GM21723 (cell line): ENCODE measurements around the gene GMPPA.

Source experiments
- ATAC-seq: cut with Tn5 transposase; IDR thresholded peaks from one replicate; pipeline ENCODE4 v1.9.1; 2021; ENCODE audit warnings: mild to moderate bottlenecking, moderate library complexity; ENCODE audit not compliant: unreplicated experiment

Gene GMPPA

GRCh38 chr2:219537657-219538488 is 39.2 kb downstream of the GMPPA start:
- no peak for ATAC-seq

- ATAC-seq = no peak
Measured at GRCh38 chr2:219538504-219538951, 39.8 kb downstream of the GMPPA start.

- no peak for ATAC-seq
Measured at GRCh38 chr2:219538956-219539788, 40.5 kb downstream of the GMPPA start.

- no peak for ATAC-seq
Measured at GRCh38 chr2:219539926-219540678, 41.4 kb downstream of the GMPPA start.

DNA sequence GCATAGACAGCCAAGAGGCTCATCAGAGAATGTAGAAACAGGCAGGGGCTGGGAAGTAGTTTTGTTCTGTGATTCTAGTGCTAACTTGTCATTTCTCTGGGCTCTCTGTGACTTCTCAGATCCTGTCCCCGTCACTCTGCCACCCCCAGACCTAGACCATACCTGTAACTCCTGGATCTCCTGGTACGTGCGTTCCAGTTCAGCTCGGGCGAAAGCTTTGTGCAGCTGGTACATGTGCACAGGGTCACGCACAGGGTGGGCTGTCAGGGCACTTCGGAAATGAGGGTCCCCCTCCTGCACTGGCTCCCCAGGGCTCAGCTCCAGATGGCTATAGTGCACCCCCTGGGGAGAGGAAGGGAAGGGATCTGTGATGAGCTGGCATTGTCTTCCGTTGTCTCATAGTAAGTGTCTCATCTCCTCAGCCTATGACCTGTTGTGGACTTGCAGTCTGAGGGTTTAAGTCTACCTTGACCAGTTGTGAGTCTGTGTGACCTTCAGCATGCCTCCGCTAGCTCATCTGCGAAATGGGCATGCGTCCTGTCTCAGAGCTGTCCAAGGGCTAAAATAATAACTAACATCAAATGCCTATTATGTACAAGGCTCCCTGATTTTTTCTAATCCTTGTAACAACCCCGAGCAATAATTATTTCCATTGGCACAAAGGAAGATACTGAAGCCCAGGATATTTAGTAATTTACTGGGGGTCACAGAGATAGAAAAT is 42.3 kb downstream of the GMPPA start:
- no peak for ATAC-seq

- ATAC-seq = peak; percentile 54
Measured at GRCh38 chr2:219541611-219542180, 43.0 kb downstream of the GMPPA start.

GRCh38 chr2:219542931-219543595 is 44.4 kb downstream of the GMPPA start:
- peak; percentile 40 for ATAC-seq

DNA sequence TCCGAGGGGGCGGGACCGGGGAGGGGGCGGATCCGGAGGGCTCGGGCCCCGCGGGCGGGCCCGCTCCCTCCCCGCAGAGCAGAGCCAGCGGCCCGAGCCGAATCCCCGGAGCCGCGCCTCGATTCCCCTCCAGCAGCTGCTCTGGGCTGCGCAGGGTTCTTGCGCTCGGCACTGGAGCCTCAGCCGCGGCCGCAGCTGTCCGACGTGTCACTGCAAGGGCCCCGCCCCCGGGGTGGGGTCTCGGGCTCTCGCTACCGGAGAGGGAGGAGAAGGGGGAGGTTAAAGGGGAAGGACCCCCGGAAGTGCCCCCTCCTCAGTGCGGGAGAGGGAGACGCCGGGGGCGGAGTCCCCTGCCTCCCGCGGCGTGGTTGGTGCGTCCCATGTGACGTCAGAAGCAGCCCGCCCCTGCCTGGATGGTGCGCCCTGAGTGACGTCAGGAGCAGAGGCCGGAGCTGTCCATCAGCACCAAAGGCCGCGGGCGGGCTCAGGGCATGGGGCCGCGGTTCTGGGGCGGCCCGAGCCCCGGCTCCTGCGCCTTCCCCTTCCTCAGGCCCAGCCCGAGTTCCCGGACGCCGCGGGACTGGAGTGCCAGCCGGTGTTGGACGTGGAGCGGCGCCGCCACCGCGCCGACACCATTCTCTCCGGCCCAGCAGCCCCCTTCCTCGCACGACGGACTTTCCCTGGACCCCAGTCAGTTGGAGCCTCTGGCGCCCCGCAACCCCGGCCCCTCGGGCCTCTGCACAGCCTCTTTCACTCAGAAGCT is 45.1 kb downstream of the GMPPA start, which contains the start of the genes CHPF and TMEM198:
Gene CHPF (minus strand): TSS at position 214 of the 763 bp plus-strand sequence. CDS start 271 bp downstream, outside the sequence.
Gene TMEM198 (plus strand): TSS at position 433 of the 763 bp plus-strand sequence. CDS start 700 bp downstream, outside the sequence.
- ATAC-seq = peak; percentile 76

DNA sequence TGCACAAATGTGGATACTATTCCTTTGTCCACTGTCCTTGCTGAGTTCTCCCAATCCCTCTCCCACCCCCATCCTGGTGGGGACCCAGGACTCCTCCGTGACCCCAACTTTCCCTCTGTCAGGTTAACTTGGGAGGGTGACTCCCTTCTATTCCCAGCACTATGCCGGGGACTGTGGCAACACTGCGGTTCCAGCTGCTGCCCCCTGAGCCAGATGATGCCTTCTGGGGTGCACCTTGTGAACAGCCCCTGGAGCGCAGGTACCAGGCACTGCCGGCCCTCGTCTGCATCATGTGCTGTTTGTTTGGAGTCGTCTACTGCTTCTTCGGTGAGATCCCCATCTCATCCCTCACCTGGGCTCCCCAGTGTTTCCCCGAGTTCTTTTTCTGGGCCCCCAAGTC is 45.9 kb downstream of the GMPPA start:
- ATAC-seq = no peak

- ATAC-seq = no peak
Measured at GRCh38 chr2:219545295-219545942, 46.7 kb downstream of the GMPPA start.

GRCh38 chr2:219545943-219546352 is 47.3 kb downstream of the GMPPA start:
- no peak for ATAC-seq

GRCh38 chr2:219547621-219548020 is 48.9 kb downstream of the GMPPA start:
- ATAC-seq = no peak

GRCh38 chr2:219548990-219549389 is 50.3 kb downstream of the GMPPA start:
- no peak for ATAC-seq

GRCh38 chr2:219549619-219550018 is 50.9 kb downstream of the GMPPA start:
- ATAC-seq = no peak

DNA sequence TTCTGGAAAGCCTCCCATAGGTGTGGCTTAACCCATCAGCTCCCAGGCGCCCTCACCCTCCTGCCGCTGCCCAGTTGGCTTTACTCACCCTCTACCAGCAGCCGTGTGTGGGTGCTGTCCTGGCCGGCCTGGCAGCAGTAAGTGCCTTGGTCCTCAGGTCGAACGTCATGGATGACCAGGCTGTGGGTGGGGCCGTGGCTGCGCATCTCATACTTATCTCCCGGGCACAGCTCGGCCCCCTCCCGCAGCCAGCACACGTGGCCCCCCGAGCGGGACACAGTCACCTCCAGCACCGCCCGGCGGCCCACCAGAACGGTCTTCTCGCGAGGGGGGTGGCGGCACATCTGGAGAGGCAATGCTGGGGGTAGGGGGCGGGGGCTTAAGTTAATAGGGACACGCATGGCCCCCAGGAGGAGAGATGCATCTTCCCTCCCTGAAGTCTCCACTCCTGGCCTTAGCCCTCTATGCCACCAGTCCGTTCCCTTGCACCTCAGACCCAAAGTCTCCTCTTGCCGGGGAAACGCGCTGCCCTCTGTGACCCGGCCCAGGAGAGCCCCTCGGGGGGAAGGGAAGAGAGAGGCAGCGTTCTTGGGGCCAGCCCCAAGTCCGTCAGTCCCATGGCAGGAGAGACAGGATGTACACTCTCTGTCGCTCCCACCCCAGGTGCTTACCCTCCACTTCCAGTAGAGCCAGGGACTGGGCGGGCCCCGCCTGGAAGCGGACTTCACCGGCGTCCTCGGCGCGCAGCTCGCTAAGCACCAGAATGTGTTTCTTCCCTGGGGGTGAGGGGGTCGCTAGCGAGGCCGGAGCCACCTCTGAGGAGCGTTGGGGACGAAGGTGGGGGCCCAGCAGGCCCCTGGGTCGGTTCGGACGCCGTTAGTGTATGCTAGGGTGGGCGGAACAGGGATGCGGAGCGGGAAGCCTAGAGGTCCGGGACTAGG is 53.0 kb downstream of the GMPPA start:
- peak; percentile 32 for ATAC-seq

GRCh38 chr2:219552382-219553167 is 53.9 kb downstream of the GMPPA start:
- ATAC-seq = peak; percentile 93
